Urinary bladder (tissue), 4 donors: ENCODE measurements around the gene KCNG1. TPM values are rescaled to one million over a fixed set of nuclear protein-coding genes. Genes with fewer than 3 reads are reported as not detected.

Source experiments
- DNase-seq: peaks from one replicate; pipeline ENCODE4 v3.0.0-alpha.2; 2015; ENCODE audit errors: extremely low spot score
- H3K27ac ChIP-seq: one replicate; pipeline ENCODE4 v1.5.1; 2013; ENCODE audit warnings: low read depth, mild to moderate bottlenecking, moderate library complexity
- H3K36me3 ChIP-seq: one replicate; pipeline ENCODE4 v1.6.1; 2013; ENCODE audit warnings: mild to moderate bottlenecking, moderate library complexity; ENCODE audit not compliant: insufficient read depth
- H3K4me1 ChIP-seq: one replicate; pipeline ENCODE4 v1.6.1; 2013; ENCODE audit warnings: mild to moderate bottlenecking, moderate library complexity; ENCODE audit not compliant: insufficient read depth
- H3K4me3 ChIP-seq: one replicate; pipeline ENCODE4 v1.5.1; 2013; ENCODE audit warnings: low read depth, low read length
- WGBS: extraction: QIAGEN DNeasy Blood & Tissue Kit; methylation state at CpG from one replicate; pipeline ENCODE4 v1.1.7; 2013; 5-methylcytosine and 5-hydroxymethylcytosine counted together
- polyA plus RNA-seq: library from polyadenylated mRNA; stranded (reverse); fragments of 200-250 nt; gene quantifications from one replicate; pipeline ENCODE4 v1.2.3, GENCODE V29; 2013
- total RNA-seq: library from RNA; depleted of rRNA; stranded (reverse); fragments of >200 nt; gene quantifications from one replicate; pipeline ENCODE4 v1.2.3, GENCODE V29; 2014
- donor health status: healthy with polysubstance abuse.
- donor health status: healthy.

KCNG1 gene, protein sequence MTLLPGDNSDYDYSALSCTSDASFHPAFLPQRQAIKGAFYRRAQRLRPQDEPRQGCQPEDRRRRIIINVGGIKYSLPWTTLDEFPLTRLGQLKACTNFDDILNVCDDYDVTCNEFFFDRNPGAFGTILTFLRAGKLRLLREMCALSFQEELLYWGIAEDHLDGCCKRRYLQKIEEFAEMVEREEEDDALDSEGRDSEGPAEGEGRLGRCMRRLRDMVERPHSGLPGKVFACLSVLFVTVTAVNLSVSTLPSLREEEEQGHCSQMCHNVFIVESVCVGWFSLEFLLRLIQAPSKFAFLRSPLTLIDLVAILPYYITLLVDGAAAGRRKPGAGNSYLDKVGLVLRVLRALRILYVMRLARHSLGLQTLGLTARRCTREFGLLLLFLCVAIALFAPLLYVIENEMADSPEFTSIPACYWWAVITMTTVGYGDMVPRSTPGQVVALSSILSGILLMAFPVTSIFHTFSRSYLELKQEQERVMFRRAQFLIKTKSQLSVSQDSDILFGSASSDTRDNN
- total RNA-seq (5.6 TPM), polyA plus RNA-seq (8.3 TPM)

DNA sequence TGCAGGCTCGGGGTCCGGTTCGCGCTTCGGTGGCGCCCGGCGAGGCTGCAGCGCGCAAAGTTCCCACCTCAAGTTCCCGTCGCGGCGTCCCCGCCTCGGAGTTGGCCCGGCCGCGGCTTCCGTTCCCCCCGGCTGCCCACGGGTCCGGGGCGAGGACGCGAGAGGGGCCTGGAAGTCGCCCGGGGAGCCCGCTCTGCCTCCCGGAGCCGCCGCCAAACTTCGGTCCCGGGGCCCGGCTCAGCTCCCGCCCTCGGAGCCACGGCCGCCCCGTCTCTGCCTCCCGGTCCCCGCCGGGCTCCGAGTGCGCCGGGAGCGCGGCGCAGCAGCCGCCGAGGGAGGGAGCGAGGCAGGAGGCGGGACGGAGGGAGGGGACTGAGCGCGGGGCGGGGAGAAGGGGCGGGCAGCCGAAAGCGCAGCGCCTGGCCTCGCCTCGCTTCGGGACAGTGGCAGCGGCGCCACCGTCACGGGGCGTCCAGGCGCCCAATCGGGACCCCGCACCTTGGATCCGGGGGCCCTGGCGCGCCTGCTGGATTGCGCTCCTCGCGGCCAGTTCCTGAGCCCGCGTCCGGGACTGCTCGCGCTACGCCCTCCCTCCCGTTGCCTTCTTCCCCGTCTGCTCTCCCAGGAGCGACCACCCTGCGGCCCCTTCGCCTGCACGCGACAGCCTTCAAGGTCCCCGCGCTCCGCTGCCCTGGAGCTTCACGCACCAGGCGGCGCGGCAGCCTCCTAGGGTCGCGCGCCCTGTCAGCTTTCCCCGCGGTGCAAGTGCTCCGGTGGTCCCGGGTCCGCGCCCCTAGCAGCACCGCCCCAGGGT is at the start of gene KCNG1:
KCNG1 (minus strand) TSS at position 305 of the 814 bp plus-strand sequence. CDS start 12,769 bp downstream, outside the sequence.
- Histone ChIP-seq H3K27ac (no peak within 1 kb of the TSS), H3K4me3 (peak within 1 kb of the TSS; percentile 40), H3K36me3 (no peaks in the 10 kb centered on the region), H3K4me1 (peaks cover 1% of the 10 kb centered on the region)
- WGBS = under 1% methylated on average over 108 of the region's 108 CpGs
- no peak for DNase-seq

DNA sequence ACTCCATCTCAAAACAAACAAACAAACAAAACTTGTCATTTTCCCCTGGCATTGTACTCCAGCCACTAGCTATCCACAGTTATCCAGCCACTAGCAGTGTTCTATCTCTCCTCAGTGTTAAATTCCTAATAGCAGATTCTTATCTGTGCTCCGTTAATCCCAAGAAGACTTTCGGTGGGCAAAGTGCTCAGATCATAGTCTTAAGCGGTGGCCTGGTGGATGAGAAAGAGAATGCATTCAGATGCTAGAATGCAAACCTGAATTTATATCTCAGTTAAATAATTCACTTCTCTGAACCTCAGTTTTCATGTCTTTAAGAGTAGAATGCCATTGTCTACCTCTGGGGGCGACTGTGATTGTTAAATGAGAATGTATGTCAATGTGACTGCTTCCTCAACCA is 47.7 kb upstream of the KCNG1 start:
- 63% methylated on average over 4 of the region's 4 CpGs for WGBS
- no peak overlapping the region for H3K27ac ChIP-seq
- H3K36me3 ChIP-seq = no peaks in the 10 kb centered on the region
- no peaks in the 10 kb centered on the region for H3K4me1 ChIP-seq
- DNase-seq = no peak
- H3K4me3 ChIP-seq = no peak overlapping the region

DNA sequence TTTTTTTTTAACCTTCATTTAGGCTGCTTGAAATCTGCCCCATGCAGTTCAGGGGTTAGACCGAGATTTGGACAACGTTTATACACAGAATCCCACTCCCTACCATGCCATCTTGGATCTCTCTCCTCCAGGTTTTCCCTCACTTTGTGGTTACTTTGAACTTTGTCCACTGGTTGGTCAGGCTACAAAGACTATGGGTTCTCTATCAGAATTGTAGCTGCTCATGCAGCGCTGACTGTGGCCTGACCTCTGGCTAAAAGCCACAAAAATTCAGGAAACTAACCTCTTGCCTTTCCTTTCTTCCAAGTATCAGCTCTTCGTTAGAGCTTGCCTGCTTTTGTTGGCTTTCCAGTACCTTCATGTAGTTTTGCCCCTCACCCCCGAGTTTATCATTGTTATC is 44.9 kb upstream of the KCNG1 start:
- Histone ChIP-seq H3K4me1 (no peaks in the 10 kb centered on the region), H3K4me3 (no peak overlapping the region), H3K27ac (no peak overlapping the region), H3K36me3 (no peaks in the 10 kb centered on the region)
- DNase-seq = no peak
- 43% methylated on average over 5 of the region's 5 CpGs for WGBS

DNA sequence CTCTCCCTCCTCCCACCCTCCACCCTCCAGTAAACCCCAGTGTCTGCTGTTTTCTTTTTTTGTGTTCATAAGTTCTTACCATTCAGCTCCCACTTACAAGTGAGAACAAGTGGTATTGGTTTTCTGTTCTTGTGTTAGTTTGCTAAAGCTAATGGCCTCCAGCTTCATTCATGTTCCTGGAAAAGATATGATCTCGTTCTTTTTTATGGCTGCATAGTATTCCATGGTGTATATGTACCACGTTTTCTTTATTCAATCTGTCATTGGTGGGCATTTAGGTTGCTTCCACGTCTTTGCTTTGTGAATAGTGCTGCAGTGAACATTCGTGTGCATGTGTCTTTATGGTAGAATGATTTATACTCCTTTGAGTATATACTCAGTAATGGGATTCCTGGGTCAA is 42.7 kb upstream of the KCNG1 start:
- Histone ChIP-seq H3K4me3 (no peak overlapping the region), H3K27ac (no peak overlapping the region), H3K36me3 (no peaks in the 10 kb centered on the region), H3K4me1 (no peaks in the 10 kb centered on the region)
- DNase-seq = no peak
- WGBS = 80% methylated on average over 4 of the region's 4 CpGs

DNA sequence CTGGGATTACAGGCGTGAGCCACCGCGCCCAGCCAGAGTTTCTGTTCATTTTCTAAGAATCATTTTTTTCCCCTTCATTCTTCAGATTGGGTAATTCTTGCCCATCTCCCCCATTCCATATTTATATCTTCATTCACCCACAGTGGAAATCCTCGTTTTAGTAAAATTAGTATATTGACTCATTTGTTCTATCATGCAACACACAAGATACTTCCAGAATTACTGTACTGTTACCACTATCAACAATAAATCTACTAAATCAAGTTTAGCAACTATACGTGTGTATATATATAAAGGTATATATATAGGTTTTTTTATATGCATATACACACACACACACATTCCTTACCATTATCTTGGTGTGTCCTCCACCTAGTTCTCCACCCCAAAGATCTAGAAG is 41.2 kb upstream of the KCNG1 start:
- 77% methylated on average over 5 of the region's 5 CpGs for WGBS
- Histone ChIP-seq H3K36me3 (no peaks in the 10 kb centered on the region), H3K4me3 (no peak overlapping the region), H3K4me1 (no peaks in the 10 kb centered on the region), H3K27ac (no peak overlapping the region)
- no peak for DNase-seq

DNA sequence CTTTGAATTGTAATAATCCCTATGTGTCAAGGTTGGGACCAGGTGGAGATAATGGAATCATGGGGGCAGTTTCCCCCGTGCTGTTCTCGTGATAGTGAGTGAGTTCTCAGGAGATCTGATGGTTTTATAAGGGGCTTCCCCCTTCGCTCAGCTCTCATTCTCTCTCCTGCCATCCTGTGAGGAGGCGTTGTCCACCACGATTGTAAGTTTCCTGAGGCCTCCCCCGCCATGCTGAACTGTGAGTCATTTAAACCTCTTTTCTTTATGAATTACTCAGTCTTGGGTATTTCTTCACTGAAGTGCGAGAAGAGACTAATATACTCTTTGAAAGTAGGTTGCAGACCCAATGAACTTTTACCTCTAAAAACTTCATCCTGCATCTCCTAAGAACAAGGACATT is 39.2 kb upstream of the KCNG1 start:
- 65% methylated on average over 7 of the region's 7 CpGs for WGBS
- Histone ChIP-seq H3K4me1 (no peaks in the 10 kb centered on the region), H3K4me3 (no peak overlapping the region), H3K36me3 (no peaks in the 10 kb centered on the region), H3K27ac (no peak overlapping the region)
- no peak for DNase-seq

DNA sequence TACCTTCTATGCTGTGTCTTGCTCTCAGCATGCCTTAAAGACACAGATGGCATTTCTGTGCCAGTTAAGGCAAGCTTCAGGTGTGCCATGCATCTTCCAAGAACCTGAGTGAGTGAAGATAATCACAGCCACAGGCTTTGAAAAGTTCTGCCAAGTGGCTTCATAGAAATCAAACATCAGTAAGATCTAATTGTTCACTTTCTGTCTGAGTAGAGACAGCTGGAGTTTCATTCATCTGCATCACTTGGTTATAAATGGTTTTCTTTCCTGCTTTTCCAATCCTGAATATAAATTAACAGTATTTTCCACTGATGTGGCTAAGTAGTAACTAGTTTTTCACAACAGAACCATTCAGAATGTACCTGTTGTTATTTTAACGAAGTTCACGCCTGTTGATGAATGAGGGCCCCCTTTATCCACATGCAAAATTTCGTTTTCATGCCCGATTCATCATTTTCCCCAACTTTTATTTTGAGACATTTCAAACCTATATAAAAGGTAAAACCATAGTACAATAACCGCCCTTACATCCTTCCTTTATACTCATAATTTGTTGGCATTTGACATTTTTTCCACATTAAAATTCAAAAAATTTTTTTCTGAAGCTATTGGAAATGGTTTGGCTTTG is 38.6 kb upstream of the KCNG1 start:
- 81% methylated on average over 5 of the region's 5 CpGs for WGBS
- no peak for DNase-seq
- Histone ChIP-seq H3K27ac (no peak overlapping the region), H3K4me3 (no peak overlapping the region), H3K36me3 (no peaks in the 10 kb centered on the region), H3K4me1 (no peaks in the 10 kb centered on the region)

DNA sequence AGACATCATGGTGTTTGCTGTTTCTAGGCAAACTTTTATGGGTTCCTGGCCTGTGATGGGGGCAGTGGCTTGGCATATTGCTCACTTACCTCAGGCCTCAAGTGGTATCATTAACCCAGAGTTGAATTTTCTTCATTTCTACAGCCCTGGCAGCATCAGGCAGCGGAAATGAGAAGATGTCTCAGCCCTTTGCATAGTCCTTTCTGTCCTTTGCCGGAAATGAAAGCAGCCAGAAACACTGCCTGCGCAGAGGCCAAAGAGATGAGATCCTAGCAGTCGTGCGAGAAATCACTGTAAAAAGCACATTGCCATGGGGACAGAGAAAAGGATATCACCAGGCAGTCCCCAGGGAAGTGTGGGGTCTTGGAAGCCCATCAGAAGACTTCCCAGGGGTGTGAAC is 37.4 kb upstream of the KCNG1 start:
- no peak overlapping the region for H3K4me3 ChIP-seq
- no peaks in the 10 kb centered on the region for H3K36me3 ChIP-seq
- no peak for DNase-seq
- 88% methylated on average over 5 of the region's 5 CpGs for WGBS
- H3K27ac ChIP-seq = no peak overlapping the region
- H3K4me1 ChIP-seq = no peaks in the 10 kb centered on the region

DNA sequence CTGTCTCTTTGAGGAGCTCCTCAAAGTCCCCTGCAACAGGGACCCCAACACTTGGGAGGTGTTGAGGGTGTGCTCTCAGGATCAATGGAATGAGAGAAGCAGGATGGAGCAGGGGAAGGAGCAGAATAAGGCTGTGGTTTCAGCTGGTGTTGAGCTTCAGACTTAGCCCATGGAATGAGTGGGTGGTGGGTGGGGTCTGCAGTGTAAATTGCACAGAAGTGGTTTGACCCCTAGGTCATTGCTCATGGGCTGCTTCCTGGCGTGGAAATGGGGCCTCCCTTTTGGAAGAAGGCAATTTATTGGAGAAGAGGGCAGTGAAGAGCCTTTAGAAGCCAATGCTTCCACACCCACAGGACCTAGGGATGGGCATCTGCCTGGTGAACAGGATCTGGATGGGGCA is 37.0 kb upstream of the KCNG1 start:
- WGBS = 60% methylated on average over 1 of the region's 1 CpG
- no peak overlapping the region for H3K27ac ChIP-seq
- no peak for DNase-seq
- H3K4me3 ChIP-seq = no peak overlapping the region
- H3K36me3 ChIP-seq = no peaks in the 10 kb centered on the region
- no peaks in the 10 kb centered on the region for H3K4me1 ChIP-seq

DNA sequence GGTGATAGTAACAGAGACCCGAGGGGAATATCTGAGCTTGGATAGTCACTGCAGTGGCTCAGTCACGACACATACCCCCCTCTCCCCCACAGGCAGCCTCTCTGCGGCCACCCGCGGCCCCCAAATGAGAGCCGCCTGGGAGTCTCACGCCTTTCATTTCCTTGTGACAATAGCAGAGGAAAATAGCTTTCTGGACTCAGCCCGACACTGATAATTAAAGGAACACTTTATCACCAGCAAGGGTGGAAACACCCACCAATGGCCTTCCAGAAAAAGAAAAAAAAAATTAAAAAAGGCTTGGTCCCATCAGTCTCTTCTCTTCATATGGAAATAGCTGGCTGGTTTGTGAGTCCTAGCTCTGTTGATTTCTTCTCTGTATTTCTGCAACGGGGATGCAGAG is 35.1 kb upstream of the KCNG1 start:
- no peaks in the 10 kb centered on the region for H3K4me1 ChIP-seq
- no peak overlapping the region for H3K4me3 ChIP-seq
- H3K27ac ChIP-seq = no peak overlapping the region
- no peak for DNase-seq
- WGBS = 42% methylated on average over 9 of the region's 9 CpGs
- H3K36me3 ChIP-seq = no peaks in the 10 kb centered on the region

DNA sequence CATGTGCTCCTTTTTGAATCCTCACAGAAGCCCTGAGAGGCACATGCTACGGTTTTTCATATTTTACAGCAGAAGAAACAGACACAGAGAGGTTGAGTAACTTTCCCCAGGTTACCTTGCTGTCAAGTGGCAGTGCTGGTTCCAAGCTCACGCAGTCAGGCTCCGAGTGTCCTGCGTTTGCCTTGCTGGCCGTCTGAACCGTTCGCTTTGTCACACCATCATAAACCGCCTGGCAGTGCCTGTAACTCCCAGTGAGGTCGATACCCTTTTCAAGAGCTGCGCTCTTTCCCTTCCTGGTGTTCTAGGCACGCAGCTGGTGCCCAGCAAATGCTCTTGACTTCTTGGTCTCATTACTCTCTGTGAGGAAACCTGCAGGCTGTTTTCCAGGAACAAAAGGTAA is 31.3 kb upstream of the KCNG1 start:
- WGBS = 66% methylated on average over 11 of the region's 11 CpGs
- Histone ChIP-seq H3K27ac (no peak overlapping the region), H3K4me1 (no peaks in the 10 kb centered on the region), H3K36me3 (no peaks in the 10 kb centered on the region), H3K4me3 (no peak overlapping the region)
- DNase-seq = no peak

DNA sequence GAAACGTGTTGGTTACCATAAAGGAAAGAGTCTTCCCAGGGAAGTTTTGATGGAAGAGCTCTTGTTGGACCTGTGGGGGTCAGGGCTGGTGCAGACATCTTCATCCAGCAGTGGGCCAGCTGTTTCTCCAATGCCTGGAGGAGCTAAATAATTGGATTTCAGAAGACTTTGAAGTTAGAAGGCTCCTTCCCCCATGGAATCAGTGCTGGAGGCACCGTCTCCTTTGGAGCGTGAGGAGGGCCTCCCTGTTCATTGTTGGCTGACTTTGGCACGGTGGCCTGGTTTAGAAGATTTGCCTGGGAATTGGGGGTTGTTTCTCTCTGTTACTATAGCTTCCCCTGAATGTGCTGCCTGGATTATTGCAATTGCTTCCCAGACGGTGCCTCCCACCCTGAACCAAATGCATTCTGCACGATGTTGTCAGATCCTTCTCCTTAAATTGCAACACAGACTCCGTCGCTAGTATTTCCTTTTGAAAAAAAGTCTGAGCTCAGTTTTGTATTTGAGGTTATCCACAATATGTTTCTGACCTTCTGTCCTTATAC is 27.7 kb upstream of the KCNG1 start:
- H3K4me3 ChIP-seq = no peak overlapping the region
- no peaks in the 10 kb centered on the region for H3K36me3 ChIP-seq
- DNase-seq = no peak
- no peak overlapping the region for H3K27ac ChIP-seq
- 49% methylated on average over 8 of the region's 8 CpGs for WGBS
- no peaks in the 10 kb centered on the region for H3K4me1 ChIP-seq
